ENCODE results near the gene GCDH.
"Not testable (repeated sequence)": the region's sequence is repeated elsewhere in the genome, so short reads cannot be mapped to it uniquely, and the experiment has no call there.

GCDH gene

GRCh38 chr19:12899891-12900518 is 9.0 kb downstream of the GCDH start:
- DNase-seq: no peak
- H3K27me3 Mint-ChIP-seq: no peaks in the 10 kb centered on the region
- peaks cover 17% of the 10 kb centered on the region for H3K36me3 Mint-ChIP-seq (ENCODE audit: insufficient read depth)
- peaks cover 2 to 3% of the 10 kb centered on the region in 2 donors for H3K4me1 Mint-ChIP-seq (ENCODE audit: low read depth in 2 of 2)
- peak; percentile 29 for ATAC-seq (replicated peaks)
- H3K4me3 Mint-ChIP-seq: no peak overlapping the region
- H3K9me3 Mint-ChIP-seq: no peaks in the 10 kb centered on the region
- peak overlapping the region in 1 of 2 donors; percentile 28 for H3K27ac Mint-ChIP-seq

- Mint-ChIP-seq H3K4me1 (ENCODE audit: low read depth in 2 of 2) (no peaks in the 10 kb centered on the region), H3K36me3 (ENCODE audit: insufficient read depth) (peaks cover 5% of the 10 kb centered on the region), H3K27ac (no peak overlapping the region), H3K27me3 (no peaks in the 10 kb centered on the region), H3K9me3 (no peaks in the 10 kb centered on the region), H3K4me3 (no peak overlapping the region)
- no peak for ATAC-seq (replicated peaks)
- DNase-seq: no peak
Observed at GRCh38 chr19:12907166-12907565, 16.2 kb downstream of the GCDH start.

GRCh38 chr19:12912571-12912970 is 21.6 kb downstream of the GCDH start:
- H3K4me1 Mint-ChIP-seq (ENCODE audit: low read depth in 2 of 2): peaks cover 6 to 9% of the 10 kb centered on the region in 2 donors

GRCh38 chr19:12913011-12913561 is 22.1 kb downstream of the GCDH start:
- H3K4me1 Mint-ChIP-seq (ENCODE audit: low read depth in 2 of 2): peaks cover 6 to 9% of the 10 kb centered on the region in 2 donors
- ATAC-seq (replicated peaks) (no peak), DNase-seq (no peak)
- peaks cover 5% of the 10 kb centered on the region for H3K36me3 Mint-ChIP-seq (ENCODE audit: insufficient read depth)
- H3K4me3 Mint-ChIP-seq: no peak overlapping the region
- peak overlapping the region in 1 of 2 donors; percentile 97 for H3K27ac Mint-ChIP-seq
- H3K27me3 Mint-ChIP-seq: no peaks in the 10 kb centered on the region
- no peaks in the 10 kb centered on the region for H3K9me3 Mint-ChIP-seq

More at GRCh38 chr19:12912571-12912970, 21.6 kb downstream of the GCDH start:
- no peak overlapping the region for H3K4me3 Mint-ChIP-seq
- H3K36me3 Mint-ChIP-seq (ENCODE audit: insufficient read depth): peaks cover 5% of the 10 kb centered on the region
- DNase-seq (no peak), ATAC-seq (replicated peaks) (no peak)
- H3K9me3 Mint-ChIP-seq: no peaks in the 10 kb centered on the region
- H3K27ac Mint-ChIP-seq: peak overlapping the region in 1 of 2 donors; percentile 85
- no peaks in the 10 kb centered on the region for H3K27me3 Mint-ChIP-seq

GRCh38 chr19:12913851-12914690 is 23.1 kb downstream of the GCDH start:
- Mint-ChIP-seq H3K27ac (peak overlapping the region; percentile 89 to 97), H3K9me3 (no peaks in the 10 kb centered on the region), H3K4me1 (ENCODE audit: low read depth in 2 of 2) (peaks cover 11 to 12% of the 10 kb centered on the region in 2 donors), H3K36me3 (ENCODE audit: insufficient read depth) (peaks cover 6% of the 10 kb centered on the region), H3K4me3 (peak overlapping the region; percentile 52 to 69), H3K27me3 (no peaks in the 10 kb centered on the region)
- peak; percentile 85 for ATAC-seq (replicated peaks)
- peak; percentile 18 to 38 (median 26) for DNase-seq

- not testable (repeated sequence) for H3K4me3 Mint-ChIP-seq; H3K9me3 Mint-ChIP-seq; DNase-seq; H3K27ac Mint-ChIP-seq; H3K27me3 Mint-ChIP-seq; ATAC-seq (replicated peaks)
- H3K4me1 Mint-ChIP-seq (ENCODE audit: low read depth in 2 of 2): peaks cover 14 to 15% of the 10 kb centered on the region in 2 donors
- peaks cover 16% of the 10 kb centered on the region for H3K36me3 Mint-ChIP-seq (ENCODE audit: insufficient read depth)
Observed at GRCh38 chr19:12915860-12916259, 24.9 kb downstream of the GCDH start.

- H3K27me3 Mint-ChIP-seq: no peaks in the 10 kb centered on the region
- H3K27ac Mint-ChIP-seq: peak overlapping the region in 1 of 2 donors; percentile 93
- H3K36me3 Mint-ChIP-seq (ENCODE audit: insufficient read depth): peaks cover 23% of the 10 kb centered on the region
- ATAC-seq (replicated peaks) (no peak), DNase-seq (no peak)
- H3K4me3 Mint-ChIP-seq: peak overlapping the region; percentile 72 to 73
- peaks cover 14 to 15% of the 10 kb centered on the region in 2 donors for H3K4me1 Mint-ChIP-seq (ENCODE audit: low read depth in 2 of 2)
- no peaks in the 10 kb centered on the region for H3K9me3 Mint-ChIP-seq
Observed at GRCh38 chr19:12918253-12918652, 27.3 kb downstream of the GCDH start.

- DNase-seq (no peak), ATAC-seq (replicated peaks) (no peak)
- H3K36me3 Mint-ChIP-seq (ENCODE audit: insufficient read depth): peaks cover 49% of the 10 kb centered on the region
- H3K9me3 Mint-ChIP-seq: no peaks in the 10 kb centered on the region
- H3K4me1 Mint-ChIP-seq (ENCODE audit: low read depth in 2 of 2): peaks cover 6 to 8% of the 10 kb centered on the region in 2 donors
- no peak overlapping the region for H3K4me3 Mint-ChIP-seq
- H3K27me3 Mint-ChIP-seq: no peaks in the 10 kb centered on the region
- peak overlapping the region in 1 of 2 donors; percentile 93 for H3K27ac Mint-ChIP-seq
Observed at GRCh38 chr19:12921047-12921446, 30.1 kb downstream of the GCDH start.

- no peaks in the 10 kb centered on the region for H3K9me3 Mint-ChIP-seq
Observed at GRCh38 chr19:12922959-12923358, 32.0 kb downstream of the GCDH start.

GRCh38 chr19:12924621-12925310 is 33.8 kb downstream of the GCDH start:
- DNase-seq (no peak), ATAC-seq (replicated peaks) (no peak)
- Mint-ChIP-seq H3K4me1 (ENCODE audit: low read depth in 2 of 2) (no peaks in the 10 kb centered on the region), H3K9me3 (no peaks in the 10 kb centered on the region), H3K27me3 (no peaks in the 10 kb centered on the region), H3K4me3 (no peak overlapping the region), H3K36me3 (ENCODE audit: insufficient read depth) (peaks cover 69% of the 10 kb centered on the region), H3K27ac (no peak overlapping the region)

More at GRCh38 chr19:12922959-12923358, 32.0 kb downstream of the GCDH start:
- peak overlapping the region; percentile 50 to 68 for H3K27ac Mint-ChIP-seq
- peaks cover 6 to 8% of the 10 kb centered on the region in 2 donors for H3K4me1 Mint-ChIP-seq (ENCODE audit: low read depth in 2 of 2)
- no peak overlapping the region for H3K4me3 Mint-ChIP-seq
- H3K27me3 Mint-ChIP-seq: no peaks in the 10 kb centered on the region
- peaks cover 68% of the 10 kb centered on the region for H3K36me3 Mint-ChIP-seq (ENCODE audit: insufficient read depth)
- no peak for ATAC-seq (replicated peaks)
- no peak for DNase-seq

- no peak overlapping the region for H3K4me3 Mint-ChIP-seq
- ATAC-seq (replicated peaks): no peak
- H3K9me3 Mint-ChIP-seq: no peaks in the 10 kb centered on the region
- H3K27ac Mint-ChIP-seq: no peak overlapping the region
- H3K4me1 Mint-ChIP-seq (ENCODE audit: low read depth in 2 of 2): peaks cover 18 to 19% of the 10 kb centered on the region in 2 donors
- DNase-seq: no peak
- peaks cover 53% of the 10 kb centered on the region for H3K36me3 Mint-ChIP-seq (ENCODE audit: insufficient read depth)
- no peaks in the 10 kb centered on the region for H3K27me3 Mint-ChIP-seq
Observed at GRCh38 chr19:12930002-12930645, 39.2 kb downstream of the GCDH start.

GRCh38 chr19:12932392-12933286 is 41.7 kb downstream of the GCDH start:
- Mint-ChIP-seq H3K27me3 (no peaks in the 10 kb centered on the region), H3K27ac (peak overlapping the region; percentile 92 to 93), H3K36me3 (ENCODE audit: insufficient read depth) (peaks cover 29% of the 10 kb centered on the region), H3K4me3 (peak overlapping the region; percentile 91 to 96), H3K9me3 (no peaks in the 10 kb centered on the region), H3K4me1 (ENCODE audit: low read depth in 2 of 2) (peaks cover 23% of the 10 kb centered on the region in 2 donors)
- DNase-seq (no peak), ATAC-seq (replicated peaks) (no peak)

All from effector memory CD8-positive, alpha-beta T cell (primary cell).